Activated CD4-positive, CD25-positive, alpha-beta regulatory T cell treated with anti-CD3 and anti-CD28 coated beads, Interleukin-2, amount 50 U/mL, for 16 hours (primary cell): ENCODE measurements around the gene PTCH1.

Experiments
- DNase-seq: peaks from one replicate; pipeline ENCODE4 v3.0.0-alpha.2; 2020; ENCODE audit warnings: low read depth, low spot score

The PTCH1 gene

DNA sequence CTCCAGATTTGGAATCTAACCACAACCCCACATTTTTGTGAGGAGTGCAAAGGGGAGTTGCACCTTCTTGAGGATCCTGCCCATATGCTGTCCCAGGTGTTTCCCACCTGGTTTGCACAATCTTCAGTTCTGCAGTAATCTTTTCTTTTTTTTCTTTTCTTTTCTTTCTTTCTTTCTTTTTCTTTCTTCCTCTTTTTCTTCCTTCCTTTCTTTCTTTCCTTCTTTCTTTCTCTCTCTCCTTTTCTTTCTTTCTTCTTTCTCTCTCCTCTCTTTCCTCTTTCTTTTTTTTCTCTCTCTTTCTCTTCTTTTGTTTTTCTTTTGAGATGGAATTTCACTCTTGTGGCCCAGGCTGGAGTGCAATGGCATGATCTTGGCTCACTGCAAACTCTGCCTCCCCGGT is 109.2 kb downstream of the PTCH1 start:
- no peak for DNase-seq

DNA sequence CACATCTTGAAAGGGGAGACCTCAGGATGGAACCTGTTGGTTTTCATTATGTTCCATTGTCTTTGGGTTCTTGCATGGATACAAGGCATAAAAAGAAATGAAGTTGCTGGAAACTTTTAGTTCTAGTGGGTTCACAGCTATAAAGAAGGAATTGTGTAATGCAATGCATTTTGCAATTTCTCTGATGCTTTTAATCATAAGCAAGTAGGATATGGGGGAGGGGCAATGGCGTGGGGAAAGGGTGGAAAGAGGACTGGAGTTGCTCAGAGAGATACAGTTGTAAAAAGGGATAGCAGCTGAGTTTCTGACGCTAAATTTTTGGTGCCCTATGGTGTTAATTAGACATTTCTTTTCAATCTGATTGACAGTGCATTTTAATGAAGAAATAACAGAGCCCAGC is 110.7 kb downstream of the PTCH1 start:
- no peak for DNase-seq

DNA sequence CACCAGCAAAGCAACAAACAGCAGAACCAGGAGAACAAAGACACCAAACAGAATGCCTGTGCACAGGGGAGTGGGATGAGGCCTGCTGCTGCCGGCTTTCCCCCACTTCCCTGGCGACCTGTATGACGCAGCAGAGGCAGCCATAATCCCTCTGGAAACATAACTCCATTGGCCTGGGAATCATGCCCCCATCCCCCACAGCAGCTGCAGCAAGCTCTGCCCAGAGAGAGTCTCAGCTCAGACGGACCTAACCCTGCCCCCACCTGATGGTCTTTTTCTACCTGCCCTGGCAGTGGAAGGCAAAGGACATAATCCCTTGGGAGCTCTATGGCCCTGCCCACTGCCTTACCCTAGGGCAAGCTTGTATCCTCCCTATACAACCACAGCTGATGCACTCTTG is 117.5 kb downstream of the PTCH1 start:
- no peak for DNase-seq
